Neuron (in vitro differentiated cells): ENCODE data around the gene DCAF11.

Experiments used
- H2AFZ ChIP-seq: one replicate; pipeline ENCODE4 v1.6.1; 2013; ENCODE audit warnings: low read depth, mild to moderate bottlenecking, inconsistent platforms, low read length, moderate library complexity
- H3K27me3 ChIP-seq: one replicate; pipeline ENCODE4 v1.6.1; 2013; ENCODE audit warnings: low read length; ENCODE audit not compliant: insufficient read depth
- H3K36me3 ChIP-seq: one replicate; pipeline ENCODE4 v1.6.1; 2013; ENCODE audit warnings: low read length; ENCODE audit not compliant: insufficient read depth
- H3K4me1 ChIP-seq: one replicate; pipeline ENCODE4 v1.6.1; 2013; ENCODE audit warnings: low read length; ENCODE audit not compliant: insufficient read depth
- H3K4me3 ChIP-seq: 2 replicates; pipeline ENCODE4 v1.5.1; 2013; ENCODE audit warnings: mild to moderate bottlenecking, low read length, moderate library complexity
- H3K9me3 ChIP-seq: one replicate; pipeline ENCODE4 v1.6.1; 2013; ENCODE audit warnings: low read length

The DCAF11 gene

DNA sequence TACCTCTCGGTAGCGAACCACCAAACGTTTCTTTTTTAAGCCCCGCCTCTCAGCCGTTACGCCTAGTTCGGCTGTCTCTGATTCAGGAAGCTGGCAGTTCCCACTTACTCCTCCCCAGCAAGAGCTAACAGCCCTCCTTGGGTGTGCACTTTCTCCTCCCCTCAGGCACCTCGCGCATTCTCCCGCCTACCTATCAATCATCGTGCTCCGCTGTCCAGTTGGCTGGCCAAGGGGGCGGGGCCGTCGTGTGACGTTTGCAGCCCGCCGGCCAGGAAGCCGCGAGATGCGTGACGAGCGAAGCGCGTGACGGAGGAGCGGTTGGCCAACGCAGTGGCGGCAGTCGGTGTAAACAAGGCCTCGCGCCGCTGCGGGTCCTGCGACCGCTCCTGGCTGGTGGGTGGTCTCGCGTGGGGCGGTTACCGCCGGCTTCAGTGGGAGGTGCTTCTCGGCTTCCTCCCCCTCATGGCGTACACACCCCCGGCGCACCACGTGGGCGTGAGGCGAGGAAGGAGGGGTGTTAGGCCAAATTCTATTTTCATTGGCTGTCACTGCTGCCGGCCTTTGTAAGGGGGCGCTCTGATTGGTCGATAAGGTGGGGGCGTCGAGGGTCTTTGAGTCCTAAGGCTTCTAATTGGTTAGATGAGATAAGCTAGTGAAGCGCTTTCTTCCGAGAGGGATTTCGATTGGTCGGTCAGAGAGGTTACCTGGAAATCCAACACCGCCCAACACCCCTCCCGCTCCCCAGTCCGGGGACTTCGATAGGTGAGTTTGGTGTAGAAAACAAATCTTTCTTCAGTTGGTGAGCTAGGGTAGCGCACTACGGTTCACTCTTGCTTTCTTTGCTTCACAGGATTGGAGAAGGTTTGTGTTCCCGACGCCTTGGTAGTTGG is at the start of gene DCAF11, which contains the start of gene NRL:
Gene DCAF11 (plus strand): TSS at position 246 of the 890 bp plus-strand sequence. CDS start 818 bp downstream, outside the sequence.
Gene NRL (minus strand): TSS at position 418 of the 890 bp plus-strand sequence. CDS start 32,101 bp downstream, outside the sequence.
- peaks cover 9% of the 10 kb centered on the region for H3K4me1 ChIP-seq
- peak within 1 kb of the TSS; percentile 81 for H2AFZ ChIP-seq
- H3K36me3 ChIP-seq, result peaks cover 24% of the 10 kb centered on the region
- no peaks in the 10 kb centered on the region for H3K27me3 ChIP-seq
- H3K4me3 ChIP-seq, result peak within 1 kb of the TSS; percentile 84
- H3K9me3 ChIP-seq, result no peaks in the 10 kb centered on the region

DNA sequence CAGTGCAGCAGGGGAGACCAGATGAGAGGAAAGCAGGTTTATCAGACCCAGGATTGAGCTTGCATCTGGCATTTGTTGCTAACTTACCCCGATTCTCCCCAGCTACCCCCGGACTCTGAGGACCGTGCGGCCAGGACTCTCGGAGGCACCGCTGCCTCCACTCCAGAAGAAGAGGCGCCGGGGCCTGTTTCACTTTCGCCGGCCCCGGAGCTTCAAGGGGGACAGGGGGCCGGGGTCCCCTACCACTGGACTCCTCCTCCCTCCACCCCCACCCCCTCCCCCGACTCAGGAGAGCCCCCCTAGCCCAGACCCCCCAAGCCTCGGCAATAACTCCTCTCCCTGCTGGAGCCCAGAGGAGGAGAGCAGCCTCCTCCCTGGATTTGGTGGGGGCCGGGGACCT is 49.7 kb upstream of the DCAF11 start:
- no peak overlapping the region for H2AFZ ChIP-seq
- H3K27me3 ChIP-seq, result no peaks in the 10 kb centered on the region
- no peak overlapping the region for H3K4me3 ChIP-seq
- peaks cover 5% of the 10 kb centered on the region for H3K36me3 ChIP-seq
- no peaks in the 10 kb centered on the region for H3K4me1 ChIP-seq
- H3K9me3 ChIP-seq, result no peaks in the 10 kb centered on the region

DNA sequence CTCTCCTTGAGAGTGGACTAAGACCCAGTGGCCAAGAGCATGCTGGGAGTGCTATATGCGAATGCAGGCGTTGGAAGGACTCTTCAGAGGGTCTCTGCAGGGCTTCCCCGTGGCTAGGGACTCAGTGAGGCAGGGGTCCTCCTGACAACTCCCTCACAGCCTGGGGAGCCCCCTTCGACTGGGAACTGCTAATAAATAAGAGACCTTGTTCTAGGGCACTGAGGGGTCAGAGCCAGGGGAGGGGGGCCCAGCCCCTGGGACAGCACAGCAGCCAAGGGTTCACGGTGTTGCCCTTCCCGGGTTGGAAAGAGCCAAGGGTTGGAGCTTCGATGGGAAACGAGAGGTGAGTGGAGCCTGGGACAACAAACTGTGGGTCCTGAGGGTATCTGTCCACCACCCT is 49.2 kb upstream of the DCAF11 start:
- no peak overlapping the region for H2AFZ ChIP-seq
- no peaks in the 10 kb centered on the region for H3K4me1 ChIP-seq
- no peaks in the 10 kb centered on the region for H3K36me3 ChIP-seq
- no peaks in the 10 kb centered on the region for H3K27me3 ChIP-seq
- no peaks in the 10 kb centered on the region for H3K9me3 ChIP-seq
- no peak overlapping the region for H3K4me3 ChIP-seq

DNA sequence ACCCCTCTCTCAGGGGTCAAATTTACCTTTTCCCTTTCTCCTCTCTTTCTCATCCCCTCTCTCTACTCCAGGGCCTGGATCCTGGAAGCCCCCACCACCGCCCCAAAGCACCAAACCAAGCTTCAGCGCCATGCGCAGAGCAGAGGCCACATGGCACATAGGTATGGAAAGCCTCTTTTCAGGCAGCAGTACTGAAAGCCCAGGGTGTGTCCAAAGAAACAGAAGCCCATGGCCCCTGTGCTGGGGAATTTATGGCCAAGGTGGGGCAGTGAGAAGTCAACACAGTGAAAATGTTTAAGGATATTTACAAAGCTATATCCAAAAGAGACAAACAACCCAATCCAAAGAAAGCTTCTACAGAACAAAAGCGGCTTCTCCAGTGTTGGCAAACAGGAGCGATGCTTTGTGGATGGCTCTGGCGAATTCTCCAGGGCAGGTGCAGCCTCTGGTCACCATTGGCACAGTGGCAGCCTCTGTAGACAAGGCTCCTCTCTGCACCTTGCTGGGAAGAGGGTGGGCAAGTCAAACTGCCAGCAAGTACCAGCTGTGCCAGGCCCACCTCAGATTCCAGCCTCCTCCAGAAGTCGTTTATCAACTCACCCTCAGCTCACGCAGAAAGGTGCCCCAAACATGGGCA is 48.0 kb upstream of the DCAF11 start:
- H3K36me3 ChIP-seq, result no peaks in the 10 kb centered on the region
- H3K4me3 ChIP-seq, result no peak overlapping the region
- no peaks in the 10 kb centered on the region for H3K4me1 ChIP-seq
- no peaks in the 10 kb centered on the region for H3K27me3 ChIP-seq
- H2AFZ ChIP-seq, result no peak overlapping the region
- H3K9me3 ChIP-seq, result no peaks in the 10 kb centered on the region

DNA sequence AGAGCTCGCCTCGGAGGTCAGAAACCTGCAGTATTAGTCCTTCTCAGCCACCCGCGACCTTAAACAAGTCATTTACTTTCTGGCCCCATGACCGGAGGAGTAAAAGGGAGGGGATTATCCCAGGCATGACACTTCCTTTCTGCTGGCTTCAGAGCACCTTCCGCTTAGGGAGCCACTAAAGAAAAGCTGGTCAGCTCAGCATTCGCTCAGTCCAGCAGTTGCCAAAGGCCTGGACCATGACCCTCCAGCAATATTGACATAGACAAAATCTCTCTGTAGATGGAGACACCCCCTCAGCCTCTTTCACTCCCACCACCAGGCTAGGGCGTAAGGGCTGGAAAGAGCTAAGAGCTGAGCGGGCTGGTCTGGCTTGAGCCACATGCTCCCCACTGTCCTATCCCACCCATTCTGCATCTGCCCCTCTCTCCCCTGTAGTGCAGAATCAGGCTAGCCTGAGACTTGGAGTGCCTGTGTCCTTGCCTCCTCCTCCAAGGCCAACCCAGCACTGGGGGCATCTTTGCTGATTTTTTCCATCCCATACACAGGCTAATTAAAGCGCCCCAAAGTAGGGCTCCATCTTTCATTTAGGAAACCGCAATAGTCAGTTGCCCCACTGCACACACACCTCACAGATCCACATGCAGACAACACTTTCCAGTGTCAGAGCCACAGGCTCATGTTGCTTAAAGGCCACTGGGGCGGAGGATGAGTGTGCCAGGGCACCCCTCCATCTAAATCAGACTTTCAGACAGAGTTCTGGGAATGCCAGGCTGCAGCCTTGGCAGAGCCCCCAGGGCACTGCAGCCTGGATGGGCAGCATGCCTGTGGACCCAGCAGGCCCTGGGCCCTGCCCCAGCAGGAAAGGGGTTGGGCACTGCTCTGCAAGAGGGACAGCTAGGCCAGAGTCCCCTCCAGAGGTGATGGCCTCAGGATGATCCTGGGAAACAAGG is 47.2 kb upstream of the DCAF11 start:
- no peaks in the 10 kb centered on the region for H3K9me3 ChIP-seq
- H3K36me3 ChIP-seq, result no peaks in the 10 kb centered on the region
- H3K4me3 ChIP-seq, result no peak overlapping the region
- H3K27me3 ChIP-seq, result no peaks in the 10 kb centered on the region
- H3K4me1 ChIP-seq, result no peaks in the 10 kb centered on the region
- no peak overlapping the region for H2AFZ ChIP-seq

DNA sequence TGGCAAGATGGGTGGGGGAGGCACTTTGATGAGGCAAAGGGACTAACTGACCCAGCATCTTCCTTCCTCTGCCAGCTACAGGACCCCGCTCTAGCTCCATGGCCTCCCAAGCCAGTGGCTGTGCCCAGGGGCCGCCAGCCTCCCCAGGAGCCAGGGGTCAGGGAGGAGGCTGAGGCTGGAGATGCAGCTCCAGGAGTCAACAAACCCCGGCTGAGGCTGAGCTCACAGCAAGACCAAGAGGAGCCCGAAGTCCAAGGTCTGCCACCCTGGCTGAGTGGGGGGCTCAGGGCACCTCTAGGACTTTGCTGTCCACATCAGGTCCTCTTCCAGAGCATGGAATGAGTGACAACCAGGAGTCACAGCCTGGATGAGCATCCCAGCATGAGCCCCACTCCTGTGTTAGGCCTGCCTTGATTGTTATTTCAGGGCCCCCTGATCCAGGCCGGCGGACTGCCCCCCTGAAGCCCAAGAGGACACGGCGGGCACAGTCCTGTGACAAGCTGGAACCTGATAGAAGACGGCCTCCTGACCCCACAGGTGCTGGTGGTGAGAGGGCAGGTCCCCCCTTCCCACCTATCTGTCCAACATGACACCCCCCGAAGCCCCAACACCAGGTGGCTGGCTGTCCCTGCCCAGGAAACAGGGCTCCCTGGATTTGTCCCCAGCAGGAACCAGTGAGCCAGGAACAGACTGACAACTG is 45.7 kb upstream of the DCAF11 start:
- Histone ChIP-seq H3K9me3 (no peaks in the 10 kb centered on the region), H3K4me3 (no peak overlapping the region), H3K36me3 (no peaks in the 10 kb centered on the region)

GRCh38 chr14:24069411-24069735 is 45.2 kb upstream of the DCAF11 start:
- Histone ChIP-seq H3K9me3 (no peaks in the 10 kb centered on the region), H2AFZ (no peak overlapping the region), H3K4me3 (no peak overlapping the region), H3K36me3 (no peaks in the 10 kb centered on the region), H3K4me1 (no peaks in the 10 kb centered on the region), H3K27me3 (no peaks in the 10 kb centered on the region)

More for the DNA sequence above, 45.7 kb upstream of the DCAF11 start:
- Histone ChIP-seq H3K27me3 (no peaks in the 10 kb centered on the region), H2AFZ (no peak overlapping the region), H3K4me1 (no peaks in the 10 kb centered on the region)

DNA sequence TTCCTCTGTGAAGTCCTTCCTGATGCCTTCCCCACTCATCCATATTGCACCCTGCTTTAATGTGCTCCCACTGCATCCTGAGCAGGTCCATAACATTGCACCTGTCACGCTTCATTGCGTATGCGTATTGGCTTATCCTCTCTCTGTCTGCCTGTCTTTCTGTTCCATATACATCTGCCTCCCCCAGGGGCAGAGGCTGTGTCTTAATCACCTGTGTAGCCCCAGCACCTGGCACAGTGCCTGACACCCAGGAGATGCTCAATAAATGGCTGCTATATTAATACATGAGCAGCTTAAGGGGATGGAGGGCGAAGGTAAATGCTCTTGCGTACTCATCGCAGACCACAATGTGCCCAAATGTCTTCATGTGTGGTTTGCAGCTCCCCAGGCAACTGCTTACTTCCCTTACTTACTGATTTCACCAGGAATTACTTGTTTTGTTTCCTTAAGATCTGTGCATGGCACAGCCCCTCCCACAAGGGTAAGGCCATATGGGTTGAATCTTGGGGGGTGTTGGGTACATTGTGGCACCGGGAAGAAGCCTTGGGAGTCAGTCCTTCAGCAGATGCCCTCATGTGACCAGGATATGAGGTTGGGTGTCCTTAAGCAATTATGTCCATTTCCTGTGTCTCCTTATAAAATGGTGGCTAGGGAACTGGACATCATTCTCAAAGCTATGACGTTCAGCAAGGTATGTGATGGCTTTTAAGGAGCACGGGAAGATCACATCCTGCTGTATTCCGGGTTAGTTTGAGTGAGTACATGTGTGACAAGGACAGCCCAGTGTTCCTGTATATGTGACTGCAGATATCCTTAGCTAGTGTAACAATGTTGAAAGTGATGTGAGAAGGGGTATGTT is 44.1 kb upstream of the DCAF11 start:
- Histone ChIP-seq H2AFZ (no peak overlapping the region), H3K27me3 (no peaks in the 10 kb centered on the region), H3K9me3 (no peaks in the 10 kb centered on the region), H3K4me1 (no peaks in the 10 kb centered on the region), H3K36me3 (no peaks in the 10 kb centered on the region), H3K4me3 (no peak overlapping the region)

DNA sequence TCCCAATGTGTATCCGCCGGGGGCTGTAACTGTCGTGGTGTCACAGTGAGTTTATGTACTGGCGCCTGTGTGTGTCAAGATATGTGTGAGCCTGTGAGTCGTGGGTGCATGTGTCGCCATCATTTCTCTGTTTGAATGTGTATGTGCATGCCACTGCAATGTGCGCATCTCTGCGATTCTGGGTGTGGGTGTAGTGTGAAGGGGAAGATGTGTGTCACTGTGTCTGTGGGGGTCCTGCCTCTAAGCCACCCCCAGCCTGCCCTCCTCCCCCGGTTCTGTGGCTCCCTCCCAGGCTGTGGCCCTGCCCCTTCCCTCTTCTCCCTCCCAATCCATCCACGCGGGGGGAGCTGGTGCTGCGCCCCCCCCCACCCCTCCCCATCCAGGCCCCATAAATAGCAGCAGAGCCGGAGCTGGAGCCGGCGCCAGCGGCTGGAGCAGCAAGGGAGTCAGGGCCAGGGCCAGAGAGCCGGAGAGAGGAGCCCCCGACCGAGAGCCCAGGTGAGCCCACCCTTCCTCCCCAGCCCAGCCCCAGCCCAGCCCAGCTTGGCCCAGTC is 43.4 kb upstream of the DCAF11 start, which contains the start of gene CPNE6:
Gene CPNE6 (plus strand): TSS at position 419 of the 554 bp plus-strand sequence. CDS start 1,375 bp downstream, outside the sequence.
- Histone ChIP-seq H3K36me3 (no peaks in the 10 kb centered on the region), H3K9me3 (no peaks in the 10 kb centered on the region), H3K4me3 (no peak within 1 kb of the TSS), H3K27me3 (peaks cover 2% of the 10 kb centered on the region), H3K4me1 (no peaks in the 10 kb centered on the region), H2AFZ (no peak within 1 kb of the TSS)

GRCh38 chr14:24071836-24072430 is 42.6 kb upstream of the DCAF11 start:
- Histone ChIP-seq H3K27me3 (peaks cover 2% of the 10 kb centered on the region), H3K4me1 (no peaks in the 10 kb centered on the region)

DNA sequence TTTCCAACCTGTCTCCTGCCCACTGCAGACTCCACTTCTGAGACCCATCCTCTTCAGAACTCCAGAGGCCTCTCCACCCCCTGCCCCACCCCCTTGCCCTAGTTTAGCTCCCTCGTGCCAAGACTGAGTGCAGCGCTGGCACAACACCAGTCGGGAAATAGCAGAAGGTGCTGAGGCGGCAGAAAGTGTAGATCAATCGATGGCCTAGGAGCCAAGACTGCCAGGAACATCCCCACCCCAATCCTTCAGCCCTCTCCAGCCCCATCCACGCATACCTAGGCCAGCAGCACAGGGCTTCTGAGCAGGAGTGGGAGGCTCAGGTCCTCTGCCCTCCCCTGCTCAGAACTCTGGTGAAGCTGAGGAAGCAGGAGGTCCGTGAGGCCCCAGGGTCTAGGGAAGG is 42.1 kb upstream of the DCAF11 start:
- H3K36me3 ChIP-seq, result no peaks in the 10 kb centered on the region
- H3K27me3 ChIP-seq, result peaks cover 2% of the 10 kb centered on the region

More at GRCh38 chr14:24071836-24072430, 42.6 kb upstream of the DCAF11 start:
- Histone ChIP-seq H3K36me3 (no peaks in the 10 kb centered on the region), H3K4me3 (no peak overlapping the region), H3K9me3 (peaks cover under 1% of the 10 kb centered on the region), H2AFZ (no peak overlapping the region)

More for the DNA sequence above, 42.1 kb upstream of the DCAF11 start:
- Histone ChIP-seq H3K9me3 (peaks cover 2% of the 10 kb centered on the region), H3K4me1 (no peaks in the 10 kb centered on the region), H3K4me3 (no peak overlapping the region), H2AFZ (no peak overlapping the region)
